Thyroid gland (tissue), 4 donors: Measurements from ENCODE around the gene HSDL1. TPM values are rescaled to one million over a fixed set of nuclear protein-coding genes. Genes with fewer than 3 reads are reported as not detected.

Source experiments
- DNase-seq, 2 donors: peaks; one replicate each; pipeline ENCODE4 v3.0.0-alpha.2; 2019
- H3K27ac ChIP-seq, 3 donors: fragments of 200-600 bp; sonication (generic); 1 replicate in 2 of 3; 2 replicates in 1 of 3; pipeline ENCODE4 v1.5.1; 2016 to 2019; ENCODE audit warnings: mild to moderate bottlenecking in 1 of 3, moderate library complexity in 1 of 3
- H3K27me3 ChIP-seq: fragments of 200-600 bp; sonication (generic); one replicate; pipeline ENCODE4 v1.5.1; 2019
- H3K36me3 ChIP-seq, 2 donors: fragments of 200-600 bp; sonication (generic); one replicate each; pipeline ENCODE4 v1.5.1; 2016 to 2019
- H3K4me1 ChIP-seq, 2 donors: fragments of 200-600 bp; sonication (generic); one replicate each; pipeline ENCODE4 v1.5.1; 2017 to 2019
- H3K4me3 ChIP-seq, 3 donors: fragments of 200-600 bp; sonication (generic); replicated peaks in 1 of 3; 1 replicate in 2 of 3; 2 replicates in 1 of 3; pipeline ENCODE4 v1.5.1; 2016; ENCODE audit warnings: mild to moderate bottlenecking in 1 of 3
- H3K9me3 ChIP-seq: fragments of 200-600 bp; sonication (generic); one replicate; pipeline ENCODE4 v1.5.1; 2017
- POLR2A ChIP-seq, 2 donors: fragments of 450-650 bp; IDR thresholded peaks; one replicate each; pipeline ENCODE4 v1.6.1; 2017; ENCODE audit warnings: antibody characterized with exemption in 2 of 2, mild to moderate bottlenecking in 2 of 2, moderate library complexity in 1 of 2
- WGBS, 2 donors: methylation state at CpG; one replicate each; pipeline ENCODE4 v1.1.5; 2017; 5-methylcytosine and 5-hydroxymethylcytosine counted together
- intact Hi-C: fragments of 100-400 bp; cut with DNase I; formaldehyde crosslinking; loops from one replicate; pipeline ENCODE4 v1.15.1; 2023
- total RNA-seq, 4 donors: library from RNA; depleted of rRNA; stranded (reverse); fragments of >200 nt; gene quantifications; one replicate each; pipeline ENCODE4 v1.2.3, GENCODE V29; 2016
- TF ChIP-seq, protein P1 (sequence below), 6 experiments: fragments of 200-600 bp in 3 of 6; fragments of 450-650 bp in 3 of 6; sonication (generic) in 3 of 6; IDR thresholded peaks; one replicate each; pipeline ENCODE4 v1.5.1; 2016 to 2019; ENCODE audit warnings: antibody characterized with exemption in 6 of 6, mild to moderate bottlenecking in 2 of 6, inconsistent platforms in 1 of 6, moderate library complexity in 1 of 6

Gene HSDL1
- total RNA-seq, 4 donors from 2014 or later, result 37.2 to 82.9 (median 59.5) TPM

DNA sequence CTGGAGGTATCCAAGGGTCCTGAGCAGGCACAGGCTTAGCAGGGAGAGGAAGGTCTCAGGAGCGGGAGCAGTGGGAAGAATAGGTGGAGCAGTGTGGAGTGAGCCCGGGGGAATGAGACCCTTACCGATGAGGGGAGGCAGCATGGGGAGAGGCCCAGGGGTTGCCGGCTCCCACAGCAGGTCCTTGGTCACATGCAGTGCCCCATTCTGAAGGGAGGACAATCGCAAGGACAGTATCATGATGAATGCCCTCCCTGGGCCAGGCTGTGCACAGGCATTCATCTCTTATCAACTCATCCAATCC, 38.5 kb upstream of the HSDL1 start:
- H3K36me3 ChIP-seq, result peaks cover 36 to 42% of the 10 kb centered on the region in 2 donors
- no peaks in the 10 kb centered on the region for H3K27me3 ChIP-seq
- no peak overlapping the region for H3K4me3 ChIP-seq
- intact Hi-C loops, result loop anchor here (5.0 to 10.0 kb wide), 2 partner anchors 96 to 219 kb away; partner anchors contain the start of gene NECAB2
- peaks cover 8 to 9% of the 10 kb centered on the region in 2 donors for H3K4me1 ChIP-seq
- 88 to 98% methylated on average over 5 of the region's 5 CpGs for WGBS, 2 donors
- TF ChIP-seq, protein P1, sequence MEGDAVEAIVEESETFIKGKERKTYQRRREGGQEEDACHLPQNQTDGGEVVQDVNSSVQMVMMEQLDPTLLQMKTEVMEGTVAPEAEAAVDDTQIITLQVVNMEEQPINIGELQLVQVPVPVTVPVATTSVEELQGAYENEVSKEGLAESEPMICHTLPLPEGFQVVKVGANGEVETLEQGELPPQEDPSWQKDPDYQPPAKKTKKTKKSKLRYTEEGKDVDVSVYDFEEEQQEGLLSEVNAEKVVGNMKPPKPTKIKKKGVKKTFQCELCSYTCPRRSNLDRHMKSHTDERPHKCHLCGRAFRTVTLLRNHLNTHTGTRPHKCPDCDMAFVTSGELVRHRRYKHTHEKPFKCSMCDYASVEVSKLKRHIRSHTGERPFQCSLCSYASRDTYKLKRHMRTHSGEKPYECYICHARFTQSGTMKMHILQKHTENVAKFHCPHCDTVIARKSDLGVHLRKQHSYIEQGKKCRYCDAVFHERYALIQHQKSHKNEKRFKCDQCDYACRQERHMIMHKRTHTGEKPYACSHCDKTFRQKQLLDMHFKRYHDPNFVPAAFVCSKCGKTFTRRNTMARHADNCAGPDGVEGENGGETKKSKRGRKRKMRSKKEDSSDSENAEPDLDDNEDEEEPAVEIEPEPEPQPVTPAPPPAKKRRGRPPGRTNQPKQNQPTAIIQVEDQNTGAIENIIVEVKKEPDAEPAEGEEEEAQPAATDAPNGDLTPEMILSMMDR (IDR thresholded peaks at IDR 0.05), result no peak
- peak overlapping the region in 1 of 3 donors; percentile 28 for H3K27ac ChIP-seq
- H3K9me3 ChIP-seq, result no peaks in the 10 kb centered on the region
- no peak for DNase-seq

DNA sequence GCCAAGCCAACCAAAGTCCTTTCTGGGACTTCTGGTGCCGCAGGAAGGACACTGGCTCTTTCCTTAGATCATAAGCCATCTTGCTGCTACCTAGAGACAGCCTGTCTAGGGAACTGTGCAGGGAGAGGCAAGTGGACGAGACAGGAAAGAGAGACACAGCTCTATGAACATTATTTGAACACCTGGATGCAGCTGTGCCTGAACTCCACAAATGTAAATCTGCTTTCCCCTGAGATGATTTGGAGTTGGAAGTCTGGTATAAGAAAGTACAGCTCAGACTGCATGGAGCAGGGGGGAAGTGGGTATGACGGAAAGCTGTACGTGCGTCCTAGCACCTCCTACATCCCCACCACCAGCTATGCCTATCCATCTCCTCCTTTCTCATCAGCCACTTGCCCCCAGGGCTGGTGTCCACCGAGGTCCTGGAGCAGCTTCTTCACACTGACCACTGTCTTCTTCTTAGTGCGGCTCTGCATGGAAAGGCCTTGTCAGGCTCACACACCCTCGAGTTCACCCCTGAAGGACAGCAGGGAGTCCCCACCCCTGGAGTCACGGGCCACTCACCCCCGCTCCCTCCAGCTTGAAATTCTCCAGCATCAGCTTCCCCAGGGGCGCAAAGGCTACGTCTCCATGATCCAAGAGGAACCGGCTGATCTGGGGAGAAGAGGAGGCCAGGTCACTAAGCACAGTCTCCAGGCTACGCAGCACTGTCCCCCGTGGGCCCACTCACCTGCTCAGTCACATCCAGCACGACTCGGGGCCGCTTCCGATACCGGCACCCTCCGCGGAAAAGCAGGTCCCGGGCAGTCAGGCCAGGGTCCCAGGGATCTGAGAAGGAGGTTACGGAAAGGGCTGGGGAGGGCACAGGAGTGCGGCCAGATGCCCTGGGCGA, 37.9 kb upstream of the HSDL1 start:
- Histone ChIP-seq H3K4me1 (peaks cover 8 to 15% of the 10 kb centered on the region in 2 donors), H3K27ac (peak overlapping the region in 1 of 3 donors; percentile 28), H3K27me3 (no peaks in the 10 kb centered on the region), H3K36me3 (peaks cover 36 to 44% of the 10 kb centered on the region in 2 donors), H3K9me3 (no peaks in the 10 kb centered on the region), H3K4me3 (no peak overlapping the region)
- no peak for DNase-seq
- 96 to 98% methylated on average over 26 of the region's 26 CpGs for WGBS, 2 donors
- intact Hi-C loops, result loop anchor here (5.0 to 10.0 kb wide), 2 partner anchors 96 to 218 kb away; partner anchors contain the start of gene NECAB2
- no peak for TF ChIP-seq POLR2A (IDR thresholded peaks at IDR 0.05)
- TF ChIP-seq, protein P1 (IDR thresholded peaks at IDR 0.05), result no peak

DNA sequence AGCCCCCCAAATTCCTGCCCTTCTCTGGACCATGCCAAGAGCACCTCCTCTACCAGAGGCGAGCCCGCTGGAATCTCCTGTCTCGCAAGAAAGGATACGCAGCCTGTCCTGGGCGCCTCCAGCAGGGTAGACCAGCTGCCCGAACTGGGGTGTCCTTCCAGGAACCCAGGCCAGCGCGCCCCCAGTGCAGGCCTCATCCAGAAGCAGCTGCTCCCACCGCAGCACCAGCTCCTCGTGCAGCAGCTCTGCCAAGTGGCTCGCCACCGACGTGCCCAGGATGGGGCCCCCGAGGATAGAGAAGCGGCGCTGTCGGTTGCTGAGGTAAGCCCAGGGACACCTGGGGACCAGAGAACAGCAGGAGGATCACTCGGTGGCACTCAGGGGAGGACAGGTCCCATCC, 37.1 kb upstream of the HSDL1 start:
- peaks cover 12 to 23% of the 10 kb centered on the region in 2 donors for H3K4me1 ChIP-seq
- no peaks in the 10 kb centered on the region for H3K27me3 ChIP-seq
- no peaks in the 10 kb centered on the region for H3K9me3 ChIP-seq
- TF ChIP-seq, protein P1 (IDR thresholded peaks at IDR 0.05), result no peak
- no peak for TF ChIP-seq POLR2A (IDR thresholded peaks at IDR 0.05)
- DNase-seq, result no peak
- H3K36me3 ChIP-seq, result peaks cover 36 to 44% of the 10 kb centered on the region in 2 donors
- 91 to 96% methylated on average over 13 to 17 of the region's 18 CpGs for WGBS, 2 donors
- H3K27ac ChIP-seq, result no peak overlapping the region
- no peak overlapping the region for H3K4me3 ChIP-seq
- intact Hi-C loops, result loop anchor here (5.0 to 10.0 kb wide), 2 partner anchors 95 to 217 kb away; partner anchors contain the start of gene NECAB2

DNA sequence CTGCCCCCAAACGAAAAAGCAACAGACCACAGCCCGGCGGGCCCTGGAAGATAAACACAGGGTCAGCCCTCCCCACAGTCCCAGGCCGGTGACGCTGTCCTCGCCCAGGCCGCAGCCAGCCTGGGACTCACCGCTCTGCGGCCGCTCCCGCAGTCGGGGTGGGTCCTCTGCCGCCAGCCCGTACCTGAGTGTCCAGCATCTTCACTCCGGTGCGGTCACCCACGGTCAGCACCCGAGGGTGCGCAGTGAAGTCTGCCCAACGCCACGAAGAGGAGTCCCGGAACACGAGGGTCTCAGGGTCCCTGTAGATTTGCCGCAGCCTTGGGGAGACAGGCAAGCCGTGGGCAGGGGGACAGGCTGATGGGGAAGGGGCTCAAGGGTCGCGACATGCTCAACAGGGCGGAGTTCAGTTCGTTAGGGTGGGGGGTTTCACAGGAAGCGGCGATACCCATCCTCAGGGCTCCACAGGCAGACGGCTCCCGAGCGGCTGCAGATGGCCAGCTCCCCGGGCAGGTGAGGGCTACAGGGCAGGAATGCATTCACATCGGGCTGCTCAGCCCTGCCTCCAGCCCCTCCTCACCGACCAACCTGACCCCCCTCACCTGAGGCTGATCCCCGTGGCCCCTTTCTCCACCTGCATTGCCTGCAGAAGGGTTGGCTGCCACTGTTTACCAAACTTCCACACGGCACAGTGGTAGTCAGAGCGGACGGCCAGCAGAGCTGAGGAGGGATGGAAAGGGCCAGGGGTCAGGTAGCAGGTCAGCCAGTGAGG, 36.4 kb upstream of the HSDL1 start:
- Histone ChIP-seq H3K9me3 (no peaks in the 10 kb centered on the region), H3K36me3 (peaks cover 36 to 44% of the 10 kb centered on the region in 2 donors), H3K27me3 (no peaks in the 10 kb centered on the region), H3K4me1 (peaks cover 19 to 31% of the 10 kb centered on the region in 2 donors), H3K4me3 (no peak overlapping the region), H3K27ac (no peak overlapping the region)
- no peak for DNase-seq
- TF ChIP-seq, protein P1 (IDR thresholded peaks at IDR 0.05), result no peak
- no peak for TF ChIP-seq POLR2A (IDR thresholded peaks at IDR 0.05)
- WGBS, 2 donors, result 95% methylated on average over 29 to 41 of the region's 41 CpGs
- intact Hi-C loops, result loop anchor here (5.0 to 10.0 kb wide), 2 partner anchors 94 to 217 kb away; partner anchors contain the start of gene NECAB2
